ENCODE results near the gene ZFPL1.

DNA sequence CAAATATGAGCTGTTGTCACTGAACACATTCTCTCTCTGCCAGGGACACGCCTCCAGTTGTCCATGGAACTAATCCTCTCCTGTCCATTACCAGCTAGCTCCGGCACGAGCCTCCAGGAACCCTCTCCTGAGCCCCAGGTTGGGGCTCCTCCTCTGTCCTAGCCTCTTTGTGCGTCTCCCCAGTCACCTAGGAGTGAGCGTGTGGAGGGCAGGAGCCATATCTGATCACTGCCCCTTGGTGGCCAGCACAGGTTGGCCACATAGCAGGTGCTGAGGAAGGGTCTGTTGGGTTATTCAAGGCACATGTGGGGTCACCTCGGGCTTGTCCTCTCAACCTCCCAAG lies 47.8 kb downstream of the ZFPL1 start:
- no peak for TF ChIP-seq POLR2A (IDR thresholded peaks at IDR 0.05)
- TF ChIP-seq, protein P1, sequence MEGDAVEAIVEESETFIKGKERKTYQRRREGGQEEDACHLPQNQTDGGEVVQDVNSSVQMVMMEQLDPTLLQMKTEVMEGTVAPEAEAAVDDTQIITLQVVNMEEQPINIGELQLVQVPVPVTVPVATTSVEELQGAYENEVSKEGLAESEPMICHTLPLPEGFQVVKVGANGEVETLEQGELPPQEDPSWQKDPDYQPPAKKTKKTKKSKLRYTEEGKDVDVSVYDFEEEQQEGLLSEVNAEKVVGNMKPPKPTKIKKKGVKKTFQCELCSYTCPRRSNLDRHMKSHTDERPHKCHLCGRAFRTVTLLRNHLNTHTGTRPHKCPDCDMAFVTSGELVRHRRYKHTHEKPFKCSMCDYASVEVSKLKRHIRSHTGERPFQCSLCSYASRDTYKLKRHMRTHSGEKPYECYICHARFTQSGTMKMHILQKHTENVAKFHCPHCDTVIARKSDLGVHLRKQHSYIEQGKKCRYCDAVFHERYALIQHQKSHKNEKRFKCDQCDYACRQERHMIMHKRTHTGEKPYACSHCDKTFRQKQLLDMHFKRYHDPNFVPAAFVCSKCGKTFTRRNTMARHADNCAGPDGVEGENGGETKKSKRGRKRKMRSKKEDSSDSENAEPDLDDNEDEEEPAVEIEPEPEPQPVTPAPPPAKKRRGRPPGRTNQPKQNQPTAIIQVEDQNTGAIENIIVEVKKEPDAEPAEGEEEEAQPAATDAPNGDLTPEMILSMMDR (IDR thresholded peaks at IDR 0.05): no peak
